GM23338 (cell line): ENCODE data around the gene OTOGL. TPM values are rescaled to one million over a fixed set of nuclear protein-coding genes. Genes with fewer than 3 reads are reported as not detected.
A peak's percentile ranks its signal among the peaks of the same experiment; 100 is the strongest.

Source experiments
- ATAC-seq: fragments of 200-7000 bp; cut with Tn5 transposase; 3 replicates; pipeline ENCODE4 v1.9.1; 2020
- DNase-seq: peaks from one replicate; pipeline ENCODE4 v3.0.0-alpha.2; 2015; ENCODE audit warnings: low spot score
- H2AFZ ChIP-seq: fragments of 200-600 bp; sonication (generic); 2 replicates; pipeline ENCODE4 v1.8.0; 2016; ENCODE audit warnings: antibody characterized with exemption, mild to moderate bottlenecking, moderate library complexity
- H3F3A ChIP-seq: fragments of 200-600 bp; sonication (generic); replicated peaks from 2 replicates; pipeline ENCODE4 v1.8.0; 2017; ENCODE audit warnings: antibody characterized with exemption, mixed run types, low read depth
- H3K27ac ChIP-seq: fragments of 200-600 bp; sonication (generic); 2 replicates; pipeline ENCODE4 v1.6.1; 2016; ENCODE audit warnings: low read depth
- H3K27me3 ChIP-seq: fragments of 200-600 bp; sonication (generic); 2 replicates; pipeline ENCODE4 v1.8.0; 2016; ENCODE audit warnings: mild to moderate bottlenecking, mixed run types, moderate library complexity; ENCODE audit not compliant: insufficient read depth
- H3K36me3 ChIP-seq: fragments of 200-600 bp; sonication (generic); 2 replicates; pipeline ENCODE4 v1.8.0; 2016; ENCODE audit warnings: mild to moderate bottlenecking; ENCODE audit not compliant: insufficient read depth
- H3K4me1 ChIP-seq: fragments of 200-600 bp; sonication (generic); 2 replicates; pipeline ENCODE4 v1.8.0; 2016; ENCODE audit warnings: mild to moderate bottlenecking, moderate library complexity; ENCODE audit not compliant: insufficient read depth
- H3K4me2 ChIP-seq: fragments of 200-600 bp; sonication (generic); 2 replicates; pipeline ENCODE4 v1.7.1; 2017; ENCODE audit warnings: mixed run types
- H3K4me3 ChIP-seq: fragments of 200-600 bp; sonication (generic); 2 replicates; pipeline ENCODE4 v1.6.1; 2016; ENCODE audit warnings: mixed run types
- H3K79me2 ChIP-seq: fragments of 200-600 bp; sonication (generic); replicated peaks from 2 replicates; pipeline ENCODE4 v1.8.0; 2017; ENCODE audit warnings: mild to moderate bottlenecking; ENCODE audit not compliant: insufficient read depth
- H3K9me2 ChIP-seq: fragments of 200-600 bp; sonication (generic); 2 replicates; pipeline ENCODE4 v1.8.0; 2017; ENCODE audit not compliant: insufficient read depth
- H4K20me1 ChIP-seq: fragments of 200-600 bp; sonication (generic); replicated peaks from 2 replicates; pipeline ENCODE4 v1.8.0; 2017; ENCODE audit warnings: mild to moderate bottlenecking; ENCODE audit not compliant: insufficient read depth
- H3K27ac Mint-ChIP-seq: 2 replicates; pipeline ENCODE4 v1.8.0; 2020; ENCODE audit warnings: inconsistent platforms, mild to moderate bottlenecking, moderate library complexity, mixed read lengths
- H3K27me3 Mint-ChIP-seq: 3 replicates; pipeline ENCODE4 v1.8.0; 2022; ENCODE audit warnings: low read depth, mild to moderate bottlenecking, moderate library complexity, mixed read lengths, inconsistent platforms; ENCODE audit not compliant: insufficient read depth, poor library complexity
- H3K36me3 Mint-ChIP-seq: 3 replicates; pipeline ENCODE4 v1.8.0; 2021; ENCODE audit warnings: low read depth, mild to moderate bottlenecking, inconsistent platforms, moderate library complexity, mixed read lengths
- H3K4me1 Mint-ChIP-seq: 3 replicates; pipeline ENCODE4 v1.8.0; 2020; ENCODE audit warnings: mild to moderate bottlenecking, inconsistent platforms, mixed read lengths
- H3K4me3 Mint-ChIP-seq: 3 replicates; pipeline ENCODE4 v1.8.0; 2021; ENCODE audit warnings: moderate library complexity, mild to moderate bottlenecking, inconsistent platforms, mixed read lengths
- H3K9me3 Mint-ChIP-seq: 3 replicates; pipeline ENCODE4 v1.8.0; 2020; ENCODE audit warnings: moderate library complexity, mild to moderate bottlenecking, inconsistent platforms, mixed read lengths
- CTCF ChIP-seq, 2 experiments: fragments of 200-600 bp in 1 of 2; sonication (generic) in 1 of 2; conservative IDR thresholded peaks; 2 replicates each; pipeline versions ENCODE4 v1.5.1 to v1.6.1; 2016 to 2017; ENCODE audit warnings: antibody characterized with exemption in 2 of 2, low read depth in 2 of 2, mild to moderate bottlenecking in 2 of 2, moderate library complexity in 1 of 2
- EZH2 ChIP-seq: fragments of 200-600 bp; sonication (generic); IDR thresholded peaks from one replicate; pipeline ENCODE4 v1.8.0; 2017; ENCODE audit warnings: antibody characterized with exemption, mild to moderate bottlenecking, low read depth; ENCODE audit not compliant: unreplicated experiment
- EZH2phosphoT487 ChIP-seq: fragments of 200-600 bp; sonication (generic); IDR thresholded peaks from one replicate; pipeline ENCODE4 v1.8.1; 2018; ENCODE audit warnings: antibody characterized with exemption; ENCODE audit not compliant: unreplicated experiment
- POLR2AphosphoS5 ChIP-seq: IDR thresholded peaks from 2 replicates; pipeline ENCODE4 v1.6.1; 2016; ENCODE audit warnings: antibody characterized with exemption, low read depth
- REST ChIP-seq: IDR thresholded peaks from one replicate; pipeline ENCODE4 v1.6.1; 2018; ENCODE audit warnings: antibody characterized with exemption; ENCODE audit not compliant: unreplicated experiment
- ZNF114 ChIP-seq: fragments of 250-450 bp; sonication (Bioruptor Pico); IDR thresholded peaks from 2 replicates; pipeline ENCODE4 v1.5.0; 2020; ENCODE audit warnings: mild to moderate bottlenecking, moderate library complexity
- ZNF331 ChIP-seq: fragments of 250-450 bp; sonication (Bioruptor Pico); IDR thresholded peaks from 2 replicates; pipeline ENCODE4 v1.5.0; 2020; ENCODE audit warnings: low read depth, mild to moderate bottlenecking, moderate library complexity
- polyA plus RNA-seq: library from polyadenylated mRNA; unstranded; fragments of >200 nt; fragmentation: Nextera tagmentation; extraction: Ambion mirVana; gene quantifications from 2 replicates; pipeline ENCODE4 v1.2.1, GENCODE V29; 2016
- total RNA-seq: library from RNA; depleted of rRNA; stranded (reverse); fragments of >200 nt; shearing (Covaris generic); gene quantifications from 2 replicates; pipeline ENCODE4 v1.2.3, GENCODE V29; 2014

Gene OTOGL
- total and polyA plus RNA-seq, 2 experiments from 2014 or later = 0.36 to 0.66 TPM

DNA sequence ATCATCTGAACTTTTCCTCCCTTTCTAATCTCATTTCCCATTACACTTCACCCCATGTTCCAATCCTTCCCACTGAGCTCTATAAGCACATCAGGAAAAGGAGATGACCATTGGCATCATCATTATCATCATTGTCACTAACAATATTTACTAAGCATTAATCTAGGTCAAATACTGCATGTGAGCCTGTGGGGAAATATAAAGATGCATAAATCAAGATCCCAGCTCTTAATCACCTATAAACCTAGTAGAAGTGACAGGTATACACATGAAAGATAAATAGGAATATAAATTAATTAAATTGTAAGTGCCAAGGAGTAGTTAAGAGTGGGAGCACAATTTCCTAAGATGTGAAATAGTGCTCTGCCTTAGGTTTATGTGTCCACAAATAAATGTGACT, 100.6 kb downstream of the OTOGL start:
- Histone ChIP-seq H3K4me1 (no peaks in the 10 kb centered on the region), H2AFZ (no peak overlapping the region), H3K79me2 (no peaks in the 10 kb centered on the region), H3K4me2 (no peak overlapping the region), H3K4me3 (no peak overlapping the region), H3K27me3 (no peaks in the 10 kb centered on the region), H4K20me1 (no peaks in the 10 kb centered on the region), H3K27ac (no peak overlapping the region), H3K9me2 (no peaks in the 10 kb centered on the region), H3K36me3 (no peaks in the 10 kb centered on the region), H3F3A (no peaks in the 10 kb centered on the region)
- peaks cover 2% of the 10 kb centered on the region for H3K27me3 Mint-ChIP-seq
- DNase-seq (no peak), ATAC-seq (no peak)
- no peaks in the 10 kb centered on the region for H3K36me3 Mint-ChIP-seq
- peaks cover 3% of the 10 kb centered on the region; the same call in 2 of the 3 replicates for H3K4me1 Mint-ChIP-seq
- no peak overlapping the region for H3K27ac Mint-ChIP-seq
- H3K4me3 Mint-ChIP-seq = no peak overlapping the region
- TF ChIP-seq REST (no peak), ZNF331 (CRISPR knock-in tag) (no peak)
- H3K9me3 Mint-ChIP-seq = no peaks in the 10 kb centered on the region

DNA sequence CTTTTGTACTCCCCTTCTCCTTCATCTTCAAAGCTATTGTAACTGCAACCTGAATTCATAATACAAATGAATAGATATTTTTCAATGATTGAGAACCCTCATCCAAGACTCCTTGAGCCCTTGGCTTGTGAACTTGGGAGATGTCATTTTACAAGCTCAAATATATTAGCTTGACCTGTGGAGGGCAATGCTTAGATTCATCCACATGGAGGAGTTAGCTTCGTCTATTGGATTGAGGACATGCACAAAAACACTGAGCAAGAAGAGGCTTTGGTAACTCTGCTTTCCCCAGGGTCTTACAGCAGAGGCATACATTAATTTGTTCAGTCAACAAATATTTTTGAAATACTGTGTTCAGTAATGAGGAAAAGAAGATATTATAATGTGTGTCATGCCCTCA, 101.1 kb downstream of the OTOGL start:
- Histone ChIP-seq H3K27me3 (no peaks in the 10 kb centered on the region), H3K4me1 (no peaks in the 10 kb centered on the region), H4K20me1 (no peaks in the 10 kb centered on the region), H3K79me2 (no peaks in the 10 kb centered on the region), H3F3A (no peaks in the 10 kb centered on the region), H3K9me2 (no peaks in the 10 kb centered on the region), H2AFZ (no peak overlapping the region), H3K4me3 (no peak overlapping the region), H3K4me2 (no peak overlapping the region), H3K27ac (no peak overlapping the region), H3K36me3 (no peaks in the 10 kb centered on the region)
- H3K4me3 Mint-ChIP-seq = no peak overlapping the region
- H3K4me1 Mint-ChIP-seq = peaks cover 3% of the 10 kb centered on the region; the same call in 2 of the 3 replicates
- TF ChIP-seq POLR2AphosphoS5 (no peak), EZH2phosphoT487 (no peak), CTCF (conservative IDR thresholded peaks at IDR 0.05; ENCODE audit: low read depth in 2 of 2) (peak; percentile 12 to 25; a peak in 1 of 4 replicates)
- H3K27ac Mint-ChIP-seq = no peak overlapping the region
- H3K36me3 Mint-ChIP-seq = no peaks in the 10 kb centered on the region
- H3K27me3 Mint-ChIP-seq = peaks cover 2% of the 10 kb centered on the region
- H3K9me3 Mint-ChIP-seq = no peaks in the 10 kb centered on the region
- no peak for DNase-seq
- no peak for ATAC-seq

- H3K4me3 Mint-ChIP-seq = no peak overlapping the region
- TF ChIP-seq REST (no peak), EZH2phosphoT487 (no peak), EZH2 (no peak), ZNF114 (CRISPR knock-in tag) (no peak)
These were observed 102.6 kb downstream of the OTOGL start for GRCh38 chr12:80201908-80202307.

More at GRCh38 chr12:80201908-80202307, 102.6 kb downstream of the OTOGL start:
- Mint-ChIP-seq H3K27me3 (no peaks in the 10 kb centered on the region), H3K27ac (no peak overlapping the region), H3K9me3 (no peaks in the 10 kb centered on the region), H3K36me3 (no peaks in the 10 kb centered on the region), H3K4me1 (peaks cover 3% of the 10 kb centered on the region; the same call in 2 of the 3 replicates)
- Histone ChIP-seq H3K9me2 (no peaks in the 10 kb centered on the region), H3K4me1 (no peaks in the 10 kb centered on the region), H3K4me2 (no peak overlapping the region), H3K4me3 (no peak overlapping the region), H3K79me2 (no peaks in the 10 kb centered on the region), H3F3A (no peaks in the 10 kb centered on the region), H3K27ac (no peak overlapping the region), H2AFZ (no peak overlapping the region), H3K36me3 (no peaks in the 10 kb centered on the region), H4K20me1 (no peaks in the 10 kb centered on the region), H3K27me3 (no peaks in the 10 kb centered on the region)
- no peak for DNase-seq
- ATAC-seq = no peak
